Fibroblast of villous mesenchyme (primary cell): ENCODE results near the gene FHOD1. TPM values are rescaled to one million over a fixed set of nuclear protein-coding genes. Genes with fewer than 3 reads are reported as not detected.

Source experiments
- DNase-seq: peaks from one replicate; pipeline ENCODE4 v3.0.0-alpha.2; 2010; ENCODE audit warnings: low read depth
- H3K4me3 ChIP-seq: 2 replicates; pipeline ENCODE4 v1.5.1; 2011; ENCODE audit warnings: low read depth, mild to moderate bottlenecking, low read length
- CTCF ChIP-seq: IDR thresholded peaks from 2 replicates; pipeline ENCODE4 v1.5.1; 2012; ENCODE audit warnings: low read depth, mild to moderate bottlenecking, low read length; ENCODE audit not compliant: insufficient read depth
- total RNA-seq: library from RNA; depleted of rRNA; stranded (reverse); fragments of >200 nt; gene quantifications from 2 replicates; pipeline ENCODE4 v1.2.3, GENCODE V29; 2012

Gene FHOD1
- total RNA-seq, 1 donor, result 22.9 TPM

GRCh38 chr16:67196881-67197280 lies 50.4 kb downstream of the FHOD1 start:
- DNase-seq, result no peak
- H3K4me3 ChIP-seq, result no peak overlapping the region
- no peak for TF ChIP-seq CTCF

- H3K4me3 ChIP-seq, result no peak overlapping the region
- TF ChIP-seq CTCF, result no peak
- DNase-seq, result no peak
These were observed 51.6 kb downstream of the FHOD1 start for GRCh38 chr16:67195676-67196075.

- no peak for DNase-seq
- H3K4me3 ChIP-seq, result no peak overlapping the region
- no peak for TF ChIP-seq CTCF
These were observed 53.0 kb downstream of the FHOD1 start for GRCh38 chr16:67194260-67194659.

- H3K4me3 ChIP-seq, result peak overlapping the region; percentile 96
- DNase-seq, result no peak
- TF ChIP-seq CTCF, result no peak
These were observed 53.7 kb downstream of the FHOD1 start for GRCh38 chr16:67193536-67193935.

GRCh38 chr16:67192781-67193361 lies 54.4 kb downstream of the FHOD1 start:
- H3K4me3 ChIP-seq, result peak overlapping the region; percentile 96
- no peak for DNase-seq
- TF ChIP-seq CTCF, result no peak

- TF ChIP-seq CTCF, result no peak
- peak within 1 kb of the TSS; percentile 96 for H3K4me3 ChIP-seq
- DNase-seq, result peak; percentile 95
These were observed 55.1 kb downstream of the FHOD1 start, which contains the start of gene E2F4 for GRCh38 chr16:67191995-67192681. Gene E2F4, plus strand, starts transcription at chr16:67192155. Its CDS starts 73 bp downstream, at chr16:67192228.

GRCh38 chr16:67191411-67191994 lies 55.8 kb downstream of the FHOD1 start:
- TF ChIP-seq CTCF, result no peak
- no peak for DNase-seq
- H3K4me3 ChIP-seq, result peak overlapping the region; percentile 51
